ENCODE data around the gene PRAC2.

Gene PRAC2

GRCh38 chr17:48746916-48747444, 24.0 kb downstream of the PRAC2 start:
- H3K4me3 ChIP-seq (ENCODE audit: low read length): no peak overlapping the region
- no peaks in the 10 kb centered on the region for H3K79me2 ChIP-seq (ENCODE audit: control insufficient read depth, low read length)
- H3K36me3 ChIP-seq (ENCODE audit: control insufficient read depth, low read length): no peaks in the 10 kb centered on the region
- no peaks in the 10 kb centered on the region for H4K20me1 ChIP-seq (ENCODE audit: control insufficient read depth, insufficient read depth, low read depth, low read length)
- H3K4me1 ChIP-seq (ENCODE audit: control insufficient read depth, low read length): no peaks in the 10 kb centered on the region
- no peaks in the 10 kb centered on the region for H3F3A ChIP-seq (ENCODE audit: control insufficient read depth, insufficient read depth)
- TF ChIP-seq EZH2phosphoT487 (IDR thresholded peaks at IDR 0.05; ENCODE audit: borderline replicate concordance, low read length): no peak
- no peak for TF ChIP-seq CTCF (IDR thresholded peaks at IDR 0.05; ENCODE audit: low read depth, low read length, poor library complexity, severe bottlenecking)
- H3K9me2 ChIP-seq (replicated peaks; ENCODE audit: control insufficient read depth, low read length): no peaks in the 10 kb centered on the region
- peaks cover 71% of the 10 kb centered on the region for H3K27me3 ChIP-seq (ENCODE audit: control insufficient read depth, low read length)
- no peak overlapping the region for H3K4me2 ChIP-seq (ENCODE audit: low read length)
- no peak overlapping the region for H3K27ac ChIP-seq (ENCODE audit: low read depth, low read length)
- H3K9me3 ChIP-seq (ENCODE audit: control insufficient read depth, insufficient read depth, low read length): no peaks in the 10 kb centered on the region

- no peaks in the 10 kb centered on the region for H3K9me2 ChIP-seq (replicated peaks; ENCODE audit: control insufficient read depth, low read length)
- H3F3A ChIP-seq (ENCODE audit: control insufficient read depth, insufficient read depth): no peaks in the 10 kb centered on the region
- no peak overlapping the region for H3K4me3 ChIP-seq (ENCODE audit: low read length)
Observed at GRCh38 chr17:48747445-48748363, 24.7 kb downstream of the PRAC2 start.

GRCh38 chr17:48748718-48749566, 26.0 kb downstream of the PRAC2 start:
- Histone ChIP-seq H3F3A (ENCODE audit: control insufficient read depth, insufficient read depth) (no peaks in the 10 kb centered on the region), H3K4me2 (ENCODE audit: low read length) (no peak overlapping the region), H3K79me2 (ENCODE audit: control insufficient read depth, low read length) (no peaks in the 10 kb centered on the region), H3K9me3 (ENCODE audit: control insufficient read depth, insufficient read depth, low read length) (no peaks in the 10 kb centered on the region), H3K9me2 (replicated peaks; ENCODE audit: control insufficient read depth, low read length) (no peaks in the 10 kb centered on the region), H3K27ac (ENCODE audit: low read depth, low read length) (no peak overlapping the region), H3K36me3 (ENCODE audit: control insufficient read depth, low read length) (no peaks in the 10 kb centered on the region), H3K4me1 (ENCODE audit: control insufficient read depth, low read length) (no peaks in the 10 kb centered on the region), H3K27me3 (ENCODE audit: control insufficient read depth, low read length) (peaks cover 74% of the 10 kb centered on the region), H3K4me3 (ENCODE audit: low read length) (no peak overlapping the region), H4K20me1 (ENCODE audit: control insufficient read depth, insufficient read depth, low read depth, low read length) (no peaks in the 10 kb centered on the region)
- TF ChIP-seq EZH2phosphoT487 (IDR thresholded peaks at IDR 0.05; ENCODE audit: borderline replicate concordance, low read length): no peak
- TF ChIP-seq CTCF (IDR thresholded peaks at IDR 0.05; ENCODE audit: low read depth, low read length, poor library complexity, severe bottlenecking): no peak

More at GRCh38 chr17:48747445-48748363, 24.7 kb downstream of the PRAC2 start:
- Histone ChIP-seq H3K36me3 (ENCODE audit: control insufficient read depth, low read length) (no peaks in the 10 kb centered on the region), H3K4me1 (ENCODE audit: control insufficient read depth, low read length) (no peaks in the 10 kb centered on the region), H3K79me2 (ENCODE audit: control insufficient read depth, low read length) (no peaks in the 10 kb centered on the region), H3K27me3 (ENCODE audit: control insufficient read depth, low read length) (peaks cover 74% of the 10 kb centered on the region), H3K9me3 (ENCODE audit: control insufficient read depth, insufficient read depth, low read length) (no peaks in the 10 kb centered on the region), H3K27ac (ENCODE audit: low read depth, low read length) (no peak overlapping the region), H4K20me1 (ENCODE audit: control insufficient read depth, insufficient read depth, low read depth, low read length) (no peaks in the 10 kb centered on the region), H3K4me2 (ENCODE audit: low read length) (no peak overlapping the region)
- TF ChIP-seq CTCF (IDR thresholded peaks at IDR 0.05; ENCODE audit: low read depth, low read length, poor library complexity, severe bottlenecking) (no peak), EZH2phosphoT487 (IDR thresholded peaks at IDR 0.05; ENCODE audit: borderline replicate concordance, low read length) (no peak)

All from DOHH2 (cell line).